ENCODE measurements around the gene PCDHB1.
"Not testable (repeated sequence)": the region's sequence is repeated elsewhere in the genome, so short reads cannot be mapped to it uniquely, and the experiment has no call there.

PCDHB1 gene

DNA sequence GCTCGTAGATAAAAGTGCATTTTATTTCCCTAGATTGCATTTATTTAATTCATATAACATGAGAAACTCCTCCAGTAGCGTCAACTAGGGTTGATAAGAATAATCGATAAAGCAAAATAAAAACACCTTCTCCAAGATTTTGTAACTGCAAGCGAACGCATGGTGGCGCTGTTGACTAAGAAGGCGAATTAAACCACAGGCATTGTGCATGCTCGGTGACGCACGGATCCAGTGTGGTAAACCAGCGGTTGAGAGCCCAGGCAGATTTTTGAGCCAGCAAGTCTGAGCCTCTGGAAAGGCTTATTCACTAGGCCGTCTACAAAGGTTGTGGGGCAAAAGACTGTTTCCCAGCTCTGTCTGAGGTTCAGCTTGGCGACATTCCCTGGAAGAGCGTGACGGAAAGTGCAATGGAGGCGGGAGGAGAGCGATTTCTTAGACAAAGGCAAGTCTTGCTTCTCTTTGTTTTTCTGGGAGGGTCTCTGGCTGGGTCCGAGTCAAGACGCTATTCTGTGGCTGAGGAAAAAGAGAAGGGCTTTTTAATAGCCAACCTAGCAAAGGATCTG, 49.1 kb downstream of the PCDHB1 start, which contains the start of gene PCDHB3:
PCDHB3 (plus strand) TSS at position 231 of the 563 bp plus-strand sequence; CDS start at position 408, 177 bp downstream.
- DNase-seq = peak; percentile 18 to 32
- no peak for TF ChIP-seq POLR2A (IDR thresholded peaks at IDR 0.05; ENCODE audit: low read length)
- no peak for TF ChIP-seq GATA1 (IDR thresholded peaks at IDR 0.05; ENCODE audit: low read depth, low read length)

- TF ChIP-seq GATA1 (IDR thresholded peaks at IDR 0.05; ENCODE audit: low read depth, low read length) = no peak
- TF ChIP-seq POLR2A (IDR thresholded peaks at IDR 0.05; ENCODE audit: low read length) = no peak
- no peak for DNase-seq
Measured at GRCh38 chr5:141101059-141101458, 49.9 kb downstream of the PCDHB1 start.

DNA sequence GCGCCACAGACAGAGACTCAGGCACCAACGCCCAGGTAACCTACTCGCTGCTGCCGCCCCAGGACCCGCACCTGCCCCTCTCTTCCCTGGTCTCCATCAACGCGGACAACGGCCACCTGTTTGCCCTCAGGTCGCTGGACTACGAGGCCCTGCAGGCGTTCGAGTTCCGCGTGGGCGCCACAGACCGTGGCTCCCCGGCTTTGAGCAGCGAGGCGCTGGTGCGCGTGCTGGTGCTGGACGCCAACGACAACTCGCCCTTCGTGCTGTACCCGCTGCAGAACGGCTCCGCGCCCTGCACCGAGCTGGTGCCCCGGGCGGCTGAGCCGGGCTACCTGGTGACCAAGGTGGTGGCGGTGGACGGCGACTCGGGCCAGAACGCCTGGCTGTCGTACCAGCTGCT, 50.9 kb downstream of the PCDHB1 start:
- DNase-seq = not testable (repeated sequence)

DNA sequence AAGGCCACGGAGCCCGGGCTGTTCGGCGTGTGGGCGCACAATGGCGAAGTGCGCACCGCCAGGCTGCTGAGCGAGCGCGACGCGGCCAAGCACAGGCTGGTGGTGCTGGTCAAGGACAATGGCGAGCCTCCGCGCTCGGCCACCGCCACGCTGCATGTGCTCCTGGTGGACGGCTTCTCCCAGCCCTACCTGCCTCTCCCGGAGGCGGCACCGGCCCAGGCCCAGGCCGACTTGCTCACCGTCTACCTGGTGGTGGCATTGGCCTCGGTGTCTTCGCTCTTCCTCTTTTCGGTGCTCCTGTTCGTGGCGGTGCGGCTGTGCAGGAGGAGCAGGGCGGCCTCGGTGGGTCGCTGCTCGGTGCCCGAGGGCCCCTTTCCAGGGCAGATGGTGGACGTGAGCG, 51.3 kb downstream of the PCDHB1 start:
- not testable (repeated sequence) for DNase-seq

DNA sequence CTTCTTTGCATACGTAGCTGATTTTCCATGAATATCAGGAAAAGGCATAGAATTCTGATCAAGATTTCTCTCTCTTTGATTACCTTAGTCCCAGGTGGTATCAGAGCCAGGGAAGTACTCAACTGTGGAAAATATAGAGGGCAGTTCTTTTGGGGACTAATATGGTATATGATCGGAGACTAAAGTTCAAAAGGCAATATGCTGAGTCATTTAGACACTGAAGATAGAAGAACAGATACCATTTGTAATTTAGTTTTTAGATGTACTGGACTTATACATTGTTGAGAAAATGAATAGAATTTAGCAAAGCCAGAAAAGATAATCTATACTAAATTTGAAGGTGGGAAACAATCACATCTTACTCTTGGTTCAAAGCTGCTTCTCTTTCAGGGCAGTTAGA, 54.2 kb downstream of the PCDHB1 start:
- no peak for TF ChIP-seq POLR2A (IDR thresholded peaks at IDR 0.05; ENCODE audit: low read length)
- no peak for TF ChIP-seq GATA1 (IDR thresholded peaks at IDR 0.05; ENCODE audit: low read depth, low read length)
- DNase-seq = no peak
